HUDEP-2 (cell line): Measurements from ENCODE around the gene CD200.
"Not testable (repeated sequence)": the region's sequence is repeated elsewhere in the genome, so short reads cannot be mapped to it uniquely, and the experiment has no call there.

Experiments used
- DNase-seq, 76 experiments: peaks; one replicate each; lab custom pipeline; 2025; ENCODE audit not compliant: unreplicated experiment in 76 of 76; lab: John Stamatoyannopoulos, UW

Gene CD200

GRCh38 chr3:112384769-112385168 is 51.8 kb downstream of the CD200 start:
- no peak for DNase-seq

GRCh38 chr3:112388972-112389371 is 56.0 kb downstream of the CD200 start:
- DNase-seq = no peak

GRCh38 chr3:112389961-112390360 is 57.0 kb downstream of the CD200 start:
- DNase-seq = no peak

GRCh38 chr3:112390783-112391641 is 58.1 kb downstream of the CD200 start:
- DNase-seq = no peak

- no peak for DNase-seq
Measured at GRCh38 chr3:112391648-112392047, 58.7 kb downstream of the CD200 start.

- DNase-seq = no peak
Measured at GRCh38 chr3:112392393-112393359, 59.7 kb downstream of the CD200 start.

GRCh38 chr3:112393360-112393728 is 60.4 kb downstream of the CD200 start:
- DNase-seq = no peak

GRCh38 chr3:112394003-112394640 is 61.2 kb downstream of the CD200 start:
- no peak for DNase-seq

GRCh38 chr3:112395181-112395895 is 62.4 kb downstream of the CD200 start:
- DNase-seq = no peak

- DNase-seq = no peak
Measured at GRCh38 chr3:112395896-112396290, 62.9 kb downstream of the CD200 start.

GRCh38 chr3:112397556-112397955 is 64.6 kb downstream of the CD200 start:
- no peak for DNase-seq

- DNase-seq = no peak
Measured at GRCh38 chr3:112399064-112399463, 66.1 kb downstream of the CD200 start.

GRCh38 chr3:112399554-112399953 is 66.6 kb downstream of the CD200 start:
- DNase-seq = not testable (repeated sequence)

GRCh38 chr3:112400317-112400716 is 67.4 kb downstream of the CD200 start:
- DNase-seq = not testable (repeated sequence)

- no peak for DNase-seq
Measured at GRCh38 chr3:112401617-112402016, 68.7 kb downstream of the CD200 start.

GRCh38 chr3:112403103-112403502 is 70.1 kb downstream of the CD200 start:
- no peak for DNase-seq

GRCh38 chr3:112404924-112405549 is 72.1 kb downstream of the CD200 start:
- not testable (repeated sequence) for DNase-seq

GRCh38 chr3:112405845-112406244 is 72.9 kb downstream of the CD200 start:
- DNase-seq = no peak

- DNase-seq = no peak
Measured at GRCh38 chr3:112407214-112407887, 74.4 kb downstream of the CD200 start.
